LoVo (cell line): ENCODE measurements around the gene MRPS34.

Source experiments
- DNase-seq: peaks from one replicate; pipeline ENCODE4 v3.0.0-alpha.2; 2016; ENCODE audit warnings: low spot score

MRPS34 gene

DNA sequence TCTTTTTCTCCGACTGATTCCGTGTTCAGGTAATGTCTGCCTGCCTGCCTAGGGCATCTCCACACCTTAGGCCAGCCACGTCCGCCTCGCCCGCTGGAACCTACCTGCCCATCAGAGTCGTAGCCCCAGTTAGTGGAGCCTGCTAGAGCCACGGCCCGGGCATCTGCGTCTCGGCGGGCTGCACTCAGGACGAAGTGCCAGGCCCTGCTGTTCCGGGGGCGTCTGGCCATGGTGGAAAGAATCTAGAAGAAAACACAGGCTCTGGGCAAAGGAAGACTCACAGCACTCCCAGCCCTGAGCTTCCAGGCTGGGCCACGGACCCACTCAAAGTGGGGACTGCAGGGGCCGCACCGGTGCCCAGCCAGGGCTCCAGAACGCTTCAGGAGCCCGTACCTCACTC is 8.3 kb upstream of the MRPS34 start:
- no peak for DNase-seq

DNA sequence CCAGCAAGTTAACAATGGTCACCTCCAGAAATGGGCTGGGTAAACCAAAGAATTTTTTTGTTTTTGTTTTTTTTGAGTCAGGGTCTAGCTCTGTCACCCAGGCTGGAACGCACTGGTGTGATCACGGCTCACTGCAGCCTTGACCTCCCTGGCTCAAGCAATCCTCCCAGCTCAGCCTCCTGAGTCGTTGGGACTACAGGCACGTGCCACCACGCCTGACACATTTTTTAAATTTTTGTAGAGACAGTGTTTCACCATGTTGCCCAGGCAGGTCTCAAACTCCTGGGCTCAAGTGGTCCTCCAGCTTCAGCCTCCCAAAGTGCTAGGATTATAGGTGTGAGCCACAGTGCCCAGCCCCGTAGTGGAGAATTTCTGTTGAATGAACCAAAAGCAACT is 7.7 kb upstream of the MRPS34 start:
- DNase-seq = no peak

DNA sequence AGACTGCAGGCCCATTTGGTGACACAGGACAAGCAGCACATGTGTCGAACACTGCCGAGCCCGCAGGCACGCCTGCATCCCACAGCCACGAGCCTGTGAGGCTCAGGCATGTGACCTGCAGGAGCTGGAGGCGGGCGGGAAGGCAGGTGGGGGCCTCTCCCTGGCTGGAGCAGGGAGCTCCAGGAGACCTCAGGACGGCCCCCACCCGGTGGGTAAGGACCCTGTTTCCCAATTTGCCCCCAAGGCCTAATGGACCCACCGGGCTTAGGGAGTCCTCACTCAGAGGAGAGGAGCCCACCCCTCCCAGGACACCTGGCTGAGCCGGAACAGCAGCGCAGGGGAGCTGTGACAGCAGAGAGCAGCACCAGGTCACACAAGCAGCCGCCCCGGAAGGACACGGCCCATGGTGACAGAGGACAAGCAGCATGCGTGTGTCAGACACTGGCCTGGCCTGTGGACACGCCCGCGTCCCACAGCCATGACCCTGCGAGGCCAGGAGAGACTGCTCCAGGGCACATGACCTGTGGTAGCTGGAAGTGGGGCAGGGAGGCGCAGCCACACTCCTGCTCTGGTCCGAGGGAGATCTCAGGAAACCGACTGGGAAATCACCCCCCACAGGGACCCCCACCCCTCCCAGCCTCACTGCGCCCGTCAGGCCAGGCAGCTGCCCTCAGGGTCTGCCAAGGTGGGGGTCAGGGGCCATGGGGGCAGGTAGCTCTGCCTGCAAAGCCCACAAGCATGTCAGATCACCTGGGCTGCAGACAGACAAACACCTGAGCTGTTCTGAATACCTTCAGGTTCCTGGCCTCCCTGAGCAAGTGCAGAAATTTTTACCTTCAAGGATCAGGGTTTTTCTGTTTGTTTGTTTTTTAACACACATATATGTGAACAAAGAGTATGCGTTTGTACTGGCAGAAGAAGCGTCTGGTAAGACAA is 7.1 kb upstream of the MRPS34 start:
- DNase-seq = no peak

DNA sequence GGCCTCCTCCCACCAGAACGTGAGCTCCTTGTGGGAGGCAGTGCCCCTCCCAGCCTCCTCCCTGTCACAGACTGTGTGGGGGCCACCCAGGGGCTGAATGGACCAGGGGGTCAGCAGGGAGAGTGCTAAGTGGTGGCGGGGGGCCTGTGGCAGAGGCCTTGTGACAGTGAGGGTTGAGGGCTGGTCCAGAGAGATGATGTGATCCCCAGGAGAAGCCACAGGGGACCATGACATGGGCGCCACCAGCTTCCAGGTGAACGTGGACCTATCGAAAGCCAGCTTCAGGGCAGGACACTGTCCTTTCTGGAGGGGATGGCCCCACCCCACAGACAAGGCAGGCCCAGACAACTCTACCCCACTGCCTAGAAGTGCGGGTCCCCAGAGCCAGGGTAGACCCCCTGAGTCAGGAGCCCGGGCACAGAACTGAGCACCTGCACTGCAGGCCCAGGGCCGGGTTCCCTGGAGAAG is 6.3 kb upstream of the MRPS34 start:
- DNase-seq = no peak

DNA sequence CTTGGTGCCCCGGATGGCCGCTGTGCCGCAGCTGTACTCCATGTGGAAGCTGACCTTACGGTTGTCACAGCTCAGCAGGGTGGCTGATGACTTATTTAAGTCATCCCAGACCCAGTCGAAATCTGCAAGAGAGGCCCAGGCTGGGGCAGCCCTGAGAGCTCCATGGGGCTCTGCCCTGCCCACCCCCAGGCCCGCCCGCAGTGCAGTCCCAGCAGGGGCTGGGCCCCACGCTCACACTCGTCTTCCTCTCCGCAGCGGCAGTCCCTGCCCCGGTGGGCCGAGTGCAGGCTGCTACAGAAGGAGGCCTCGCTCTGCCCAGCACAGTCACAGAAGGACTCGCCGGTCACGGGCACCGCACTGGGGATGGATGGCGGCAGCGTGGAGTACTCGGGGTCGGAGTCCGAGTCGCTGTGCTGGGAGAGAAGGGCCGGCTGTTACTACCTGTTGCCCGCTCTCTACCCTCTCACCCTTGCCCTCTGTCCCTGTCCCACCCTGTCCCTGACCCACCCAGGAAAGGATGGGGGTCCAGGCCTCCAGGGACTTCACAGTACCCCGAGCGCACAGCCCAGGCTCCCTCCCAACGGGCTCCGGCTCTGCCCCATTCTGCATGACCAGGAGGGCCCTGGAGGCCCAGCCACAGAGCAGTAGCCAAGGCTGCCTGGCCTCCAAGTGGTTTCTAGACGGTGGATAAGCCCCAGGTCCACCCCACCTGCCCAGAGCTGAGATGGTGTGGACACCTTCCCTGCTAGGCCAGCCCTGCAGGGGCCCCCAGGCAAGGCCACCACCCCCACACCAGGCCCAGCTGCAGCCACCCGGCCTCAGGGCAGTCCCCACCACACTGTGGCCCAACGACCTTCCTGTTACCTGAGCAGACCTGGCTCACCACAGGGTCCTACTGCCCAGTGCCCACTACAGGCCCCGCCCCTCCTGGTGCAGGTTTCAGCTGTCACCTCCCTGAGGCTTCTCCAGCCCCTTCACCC is 5.6 kb upstream of the MRPS34 start:
- DNase-seq = no peak

DNA sequence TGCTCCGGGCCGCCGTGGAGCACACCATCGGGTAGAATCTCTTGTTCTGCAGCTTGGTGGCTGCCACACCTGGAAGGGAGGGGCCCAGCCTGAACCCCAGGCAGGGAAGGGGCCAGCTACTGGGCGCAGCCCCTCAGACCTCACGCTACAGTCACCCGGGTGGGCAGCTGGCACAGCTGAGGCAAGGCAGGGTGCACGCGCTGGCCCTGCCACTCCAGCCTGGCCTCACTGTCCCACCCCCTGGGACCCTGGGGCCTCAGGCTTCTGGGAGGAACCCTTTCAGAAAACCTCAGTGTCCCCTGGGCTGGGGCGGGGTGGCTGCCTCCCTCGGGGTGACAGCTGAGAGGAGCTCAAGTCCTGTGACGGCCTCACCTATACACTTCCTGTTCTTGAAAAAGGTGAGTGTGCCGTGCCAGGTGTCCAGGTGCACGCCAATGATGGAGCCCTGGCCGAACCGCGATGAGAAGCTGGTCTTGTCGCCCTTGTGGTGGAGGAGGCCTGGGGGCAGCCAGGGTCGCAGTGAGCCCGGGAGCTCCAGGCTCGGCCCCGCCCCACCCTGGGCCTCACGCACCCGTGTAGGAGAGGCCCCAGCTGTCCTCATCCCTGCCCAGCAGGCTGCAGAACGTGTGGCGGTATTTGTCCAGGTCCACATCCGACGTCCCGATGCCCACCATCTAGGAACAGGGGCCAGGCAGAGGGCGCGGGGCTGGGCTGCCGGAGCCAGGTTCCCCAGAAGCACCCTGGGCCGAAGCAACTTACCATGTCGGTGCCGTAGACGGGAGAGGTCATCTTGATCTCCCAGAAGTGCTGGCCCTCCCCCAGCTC is 4.7 kb upstream of the MRPS34 start:
- DNase-seq = no peak

DNA sequence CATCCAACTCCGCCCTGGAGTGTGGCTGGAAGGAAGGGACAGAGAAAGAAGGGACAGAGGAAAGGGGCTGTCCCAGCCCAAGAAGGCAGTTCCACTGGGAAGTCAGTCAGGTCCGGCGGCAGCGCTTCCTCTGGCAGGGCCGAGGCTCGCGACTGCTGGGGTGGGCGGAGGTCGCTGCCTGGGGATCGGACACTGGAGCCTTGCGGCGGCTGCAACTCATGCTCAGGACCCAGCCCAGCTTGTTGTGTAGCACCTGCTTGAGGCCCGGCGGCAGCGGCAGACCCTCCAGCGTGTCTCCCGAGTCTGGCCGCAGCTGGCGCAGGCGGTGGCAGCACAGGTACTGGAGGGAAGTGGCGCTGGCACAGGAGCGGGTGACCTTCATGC is 4.0 kb upstream of the MRPS34 start:
- no peak for DNase-seq

DNA sequence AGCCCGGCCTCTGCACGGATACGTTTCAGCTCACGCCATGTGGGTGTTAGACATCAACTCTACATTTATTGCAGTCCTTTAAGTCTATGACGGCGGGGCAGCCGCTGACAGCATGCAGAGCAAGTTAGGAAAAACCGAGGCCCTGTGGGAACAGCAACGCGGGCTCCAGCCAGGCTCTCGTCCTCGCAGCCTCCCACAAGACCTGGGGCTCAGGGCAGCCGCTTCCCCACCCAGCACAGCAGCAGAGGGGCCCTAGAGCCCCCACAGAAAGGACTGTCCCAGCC is 3.7 kb upstream of the MRPS34 start:
- no peak for DNase-seq

DNA sequence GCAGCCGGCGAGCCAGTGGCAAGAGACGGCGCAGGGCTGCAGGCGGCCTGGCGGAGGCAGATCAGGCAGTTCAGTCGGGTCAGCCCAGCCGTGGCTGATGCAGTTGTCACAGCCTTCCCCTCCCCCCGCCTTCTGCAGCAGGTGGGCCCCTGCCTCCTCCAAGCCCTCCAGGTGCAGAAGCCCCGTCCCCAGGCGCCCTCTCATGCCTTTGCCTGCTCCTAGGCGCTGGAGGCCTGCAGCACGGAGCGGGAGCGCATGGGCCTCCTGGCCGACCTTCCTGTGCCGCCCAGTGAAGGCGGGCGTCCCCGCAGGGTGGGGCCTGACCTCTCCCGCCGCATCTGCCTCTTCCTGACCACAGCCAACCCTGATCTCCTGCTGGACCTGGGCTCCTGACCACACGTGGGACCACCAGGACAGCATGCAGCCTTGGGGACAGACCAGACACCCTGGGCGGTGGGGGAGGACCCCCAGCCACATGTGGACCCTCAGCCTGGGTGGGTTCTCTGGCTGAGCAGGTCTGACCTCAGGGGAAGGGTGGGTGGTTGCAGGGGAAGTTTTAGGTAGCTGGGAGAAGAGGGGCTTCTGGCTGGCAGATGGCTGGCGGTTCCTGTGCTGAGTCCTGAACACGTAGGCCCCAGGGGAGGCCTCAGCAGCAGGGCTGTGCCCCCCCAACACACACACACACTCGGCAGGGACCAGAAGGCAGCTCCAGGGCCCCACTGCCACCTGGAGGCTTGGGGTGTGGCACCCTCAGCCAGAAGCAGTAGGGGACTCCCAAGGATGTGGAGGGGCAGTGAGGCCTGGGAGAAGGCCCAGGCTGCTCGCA is 3.1 kb upstream of the MRPS34 start:
- DNase-seq = no peak

DNA sequence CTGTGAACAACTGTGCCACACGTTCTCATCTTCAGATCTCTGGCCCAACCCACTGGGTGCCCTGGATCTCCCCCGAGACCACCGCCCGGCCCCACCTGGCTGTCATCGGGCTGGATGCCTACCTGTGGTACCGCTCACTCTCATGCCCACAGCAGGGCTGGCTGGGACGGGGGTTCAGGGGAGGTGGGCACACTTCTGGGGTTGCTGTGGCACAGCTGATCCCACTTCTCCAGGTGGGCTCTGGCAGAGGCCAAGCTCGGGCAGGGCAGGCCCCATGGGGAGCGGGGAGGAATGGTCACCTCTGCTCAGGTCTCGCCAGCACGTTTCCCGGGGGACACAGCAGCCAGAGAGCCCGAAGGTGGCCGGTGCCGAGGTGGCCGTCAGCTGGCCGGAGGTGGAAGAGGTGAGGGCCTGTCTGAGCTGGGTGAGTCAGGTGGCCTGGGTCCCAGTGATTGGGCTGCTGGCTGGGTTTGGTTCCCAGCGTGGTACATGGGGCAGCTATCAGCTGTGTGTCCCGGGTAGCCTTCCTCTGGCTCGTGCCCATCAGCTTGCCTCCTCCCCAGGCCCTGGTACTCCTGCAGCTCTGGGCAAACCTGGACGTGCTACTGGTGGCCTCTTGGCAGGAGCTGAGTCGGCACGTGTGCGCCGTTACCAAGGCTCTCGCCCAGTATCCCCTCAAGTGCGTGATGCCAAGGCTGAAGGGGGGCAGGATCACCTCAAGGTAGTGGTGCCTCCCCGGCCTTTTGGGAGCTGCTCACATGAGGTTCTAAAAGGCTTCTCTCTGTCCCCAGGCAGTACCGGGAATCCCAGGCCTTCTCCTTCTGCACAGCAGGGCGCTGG is 2.3 kb upstream of the MRPS34 start:
- DNase-seq = no peak

DNA sequence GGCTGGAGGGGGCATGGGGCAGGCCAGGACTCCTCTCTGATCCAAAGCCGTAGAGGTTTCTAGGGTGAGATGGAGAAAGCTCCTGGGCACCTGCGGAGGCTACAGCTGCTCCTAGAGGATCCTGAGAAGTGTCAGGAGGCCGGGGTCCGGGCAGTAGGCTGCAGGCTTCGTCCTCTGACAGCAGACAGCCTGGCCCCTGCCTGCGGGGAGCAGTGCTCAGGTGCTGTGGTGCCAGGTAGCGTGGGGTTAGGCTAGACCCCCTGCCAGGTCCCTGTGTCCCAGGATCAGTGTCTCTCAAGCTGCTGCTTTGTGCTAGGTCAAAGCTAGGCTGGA is 1.5 kb upstream of the MRPS34 start:
- no peak for DNase-seq

DNA sequence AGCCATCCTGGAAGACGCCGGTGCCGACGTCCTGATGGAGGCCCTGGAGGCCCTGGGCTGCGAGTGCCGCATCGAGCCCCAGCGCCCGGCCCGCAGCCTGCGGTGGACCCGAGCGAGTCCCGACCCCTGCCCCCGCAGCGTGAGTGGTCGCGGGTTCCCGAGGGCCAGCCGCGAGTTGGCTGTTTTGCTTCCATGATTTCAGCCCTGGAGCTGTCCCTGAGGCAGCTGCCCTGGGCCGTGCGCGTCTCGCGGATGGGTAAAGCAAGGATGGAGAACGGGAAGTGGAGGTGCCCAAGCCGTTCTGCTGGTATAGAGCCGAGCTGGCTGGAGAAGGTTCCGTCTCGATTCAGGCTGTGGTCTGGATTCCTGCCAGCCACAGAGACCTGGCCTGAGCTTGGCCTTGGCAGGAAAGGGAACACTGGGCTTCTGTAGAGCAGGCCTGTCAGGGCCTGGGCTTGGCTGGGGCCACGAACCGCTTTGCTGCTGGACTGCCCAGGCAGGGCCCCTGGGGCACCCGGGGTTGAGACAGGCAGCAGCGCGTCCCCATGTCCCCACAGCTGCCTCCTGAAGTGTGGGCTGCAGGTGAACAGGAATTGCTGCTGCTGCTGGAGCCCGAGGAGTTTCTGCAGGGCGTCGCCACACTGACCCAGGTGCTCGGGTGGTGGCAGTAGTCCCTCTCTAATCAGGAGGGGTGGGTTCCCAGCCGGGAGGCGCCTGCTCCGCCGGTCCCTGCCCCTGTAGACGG is 941 bp upstream of the MRPS34 start:
- DNase-seq = peak; percentile 9

DNA sequence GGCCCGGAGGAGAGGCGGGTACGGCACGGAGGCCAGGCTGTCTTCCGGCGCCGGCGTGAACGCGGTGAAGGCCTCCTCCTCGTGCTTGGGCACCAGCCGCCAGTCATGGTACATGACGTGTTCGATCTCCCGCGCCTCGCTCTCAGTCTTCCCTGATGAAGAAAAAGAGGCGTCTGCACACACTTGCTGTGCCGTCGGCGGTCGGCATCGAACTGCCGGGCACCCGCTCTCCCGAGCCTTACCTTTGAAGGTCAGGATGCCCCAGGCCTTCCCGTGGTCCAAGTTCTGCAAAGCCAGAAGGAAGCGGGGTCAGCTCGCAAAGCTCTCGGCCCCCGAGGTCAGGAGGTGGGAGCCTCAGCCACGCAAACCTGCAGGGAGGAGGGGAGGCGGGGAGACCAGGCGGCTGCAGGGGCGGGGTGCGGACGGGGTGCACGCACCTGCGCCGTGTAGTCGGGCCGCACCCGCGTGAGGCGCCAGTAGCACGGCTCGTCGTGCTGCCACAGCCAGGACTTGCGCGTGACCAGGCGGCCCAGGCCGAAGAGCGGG is 499 bp downstream of the MRPS34 start, which contains the start of gene EME2:
EME2 (plus strand) TSS at position 449 of the 546 bp plus-strand sequence. CDS start 418 bp downstream, outside the sequence.
- DNase-seq = no peak

DNA sequence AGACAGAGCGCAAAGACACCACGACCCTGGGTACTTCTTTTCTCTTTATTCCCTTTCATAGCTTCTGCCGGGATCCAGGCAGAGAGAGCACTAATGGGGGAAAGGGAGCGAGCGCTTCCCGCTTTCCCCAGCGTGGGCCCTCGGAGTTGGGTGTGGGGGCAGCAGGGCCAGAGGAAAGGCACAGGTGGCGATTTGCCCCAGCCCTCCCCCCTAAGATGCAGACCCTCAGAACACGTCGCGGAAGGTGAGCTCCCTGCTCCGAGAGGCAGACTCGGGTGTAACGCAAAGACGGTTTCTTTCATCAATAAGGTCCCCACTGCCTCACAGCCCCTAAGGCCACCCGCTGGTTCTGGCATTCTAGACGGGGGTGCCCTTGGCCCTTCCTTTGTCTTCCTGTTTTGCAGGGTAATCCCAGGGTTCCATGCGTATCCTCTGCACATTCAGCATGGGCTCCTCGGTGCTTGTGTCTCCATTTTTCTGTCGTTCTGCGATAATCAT is 1.0 kb downstream of the MRPS34 start:
- no peak for DNase-seq

DNA sequence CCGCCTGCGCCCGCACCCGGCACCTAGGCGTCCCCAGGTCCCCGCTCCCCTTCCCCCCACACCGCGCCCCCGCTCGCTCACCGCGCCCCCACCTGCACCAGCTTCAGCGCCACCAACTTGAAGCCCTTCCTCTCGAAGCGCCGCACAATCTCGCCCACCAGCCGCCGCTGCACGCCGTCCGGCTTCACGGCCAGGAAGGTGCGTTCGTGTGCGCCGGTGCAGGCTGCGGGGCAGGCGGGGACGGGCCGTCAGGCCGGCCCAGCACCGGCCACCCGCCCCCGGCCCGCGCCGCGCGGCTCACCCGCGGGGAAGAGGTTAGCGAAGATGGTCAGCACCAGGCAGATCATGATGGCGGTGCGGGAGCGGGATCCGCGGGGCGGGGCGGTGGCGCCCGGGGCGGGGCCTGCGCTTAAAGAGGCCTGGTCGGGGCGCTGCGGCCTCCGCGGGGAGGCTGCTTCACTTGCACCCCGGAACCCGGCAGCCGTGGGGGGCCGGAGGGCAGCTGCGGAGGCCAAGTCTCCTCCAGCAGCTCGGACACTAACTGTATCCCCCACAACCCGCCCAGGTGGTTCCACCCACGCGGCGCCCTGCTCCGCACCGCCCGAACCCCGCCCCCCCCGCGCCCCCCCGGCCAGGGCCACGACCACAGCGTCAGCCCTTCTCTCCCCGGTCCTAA is 1.6 kb downstream of the MRPS34 start, which contains the start of gene NME3:
NME3 (minus strand) TSS at position 356 of the 676 bp plus-strand sequence; CDS start at position 347, 9 bp downstream.
- DNase-seq = peak; percentile 49

DNA sequence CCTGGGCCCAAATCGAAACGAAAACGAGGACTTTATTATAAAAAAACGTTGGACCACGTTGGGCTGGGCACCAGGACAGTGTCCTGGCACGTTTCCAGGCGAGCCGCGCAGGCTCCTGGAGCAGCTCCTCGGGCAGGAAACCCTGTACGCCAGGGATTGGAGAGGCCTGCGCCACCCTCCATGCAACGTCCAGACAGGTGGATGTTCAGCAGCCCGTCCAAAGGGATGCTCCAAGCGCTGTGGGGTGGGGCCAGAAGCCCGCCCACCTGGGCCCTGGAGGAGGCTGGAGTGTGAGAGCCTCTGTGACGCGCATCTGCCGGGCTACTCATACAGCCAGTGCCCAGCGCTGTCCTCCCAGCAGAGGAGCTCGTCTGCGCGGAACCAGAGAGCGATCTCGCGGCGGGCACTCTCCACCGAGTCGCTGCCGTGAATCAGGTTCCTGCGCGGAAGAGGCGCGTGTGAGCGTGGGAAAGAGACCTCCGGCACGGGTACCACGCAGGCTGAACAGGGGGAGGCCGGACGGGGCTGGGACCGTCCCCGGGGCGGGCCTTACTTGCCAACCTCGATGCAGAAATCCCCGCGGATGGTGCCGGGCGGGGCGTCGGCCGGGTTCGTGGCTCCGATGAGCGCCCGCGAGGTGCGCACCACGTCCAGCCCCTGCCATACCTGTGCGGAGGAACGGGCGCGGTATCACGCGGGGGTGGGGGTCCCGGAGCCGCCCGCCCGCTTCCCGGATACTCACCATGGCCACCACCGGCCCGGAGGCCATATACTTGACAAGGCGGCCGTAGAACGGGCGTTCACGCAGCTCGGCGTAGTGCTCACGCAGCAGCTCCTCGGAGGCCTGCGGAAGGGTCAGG is 2.4 kb downstream of the MRPS34 start:
- no peak for DNase-seq
